Stimulated activated naive CD8-positive, alpha-beta T cell treated with anti-CD3 and anti-CD28 coated beads, Interleukin-15, Interleukin-2, amounts not matched to agents 100 U/mL and 50 U/mL, for 24 hours (primary cell): Measurements from ENCODE around the gene EXT2.

ENCODE experiments used
- ATAC-seq: fragments of 150-1000 bp; cut with Tn5 transposase; one replicate; pipeline ENCODE4 v1.10.0; 2021
- DNase-seq: peaks from one replicate; pipeline ENCODE4 v3.0.0; 2021

The EXT2 gene

GRCh38 chr11:44243086-44243485, 147.6 kb downstream of the EXT2 start:
- DNase-seq (no peak), ATAC-seq (no peak)

- DNase-seq (no peak), ATAC-seq (no peak)
These were observed 148.3 kb downstream of the EXT2 start for GRCh38 chr11:44243595-44244343.

- no peak for DNase-seq
- no peak for ATAC-seq
These were observed 149.3 kb downstream of the EXT2 start for GRCh38 chr11:44244639-44245310.

- DNase-seq (no peak), ATAC-seq (no peak)
These were observed 151.2 kb downstream of the EXT2 start for GRCh38 chr11:44246726-44247125.

- no peak for ATAC-seq
These were observed 152.0 kb downstream of the EXT2 start for GRCh38 chr11:44247508-44247907.

GRCh38 chr11:44248109-44248508, 152.6 kb downstream of the EXT2 start:
- ATAC-seq (no peak), DNase-seq (no peak)

More at GRCh38 chr11:44247508-44247907, 152.0 kb downstream of the EXT2 start:
- no peak for DNase-seq

- ATAC-seq (no peak), DNase-seq (no peak)
These were observed 154.9 kb downstream of the EXT2 start for GRCh38 chr11:44250421-44250820.

- DNase-seq (no peak), ATAC-seq (no peak)
These were observed 157.6 kb downstream of the EXT2 start for GRCh38 chr11:44252999-44253602.

GRCh38 chr11:44255406-44256071, 160.1 kb downstream of the EXT2 start:
- no peak for ATAC-seq
- DNase-seq: no peak

GRCh38 chr11:44256673-44257291, 161.3 kb downstream of the EXT2 start:
- DNase-seq: no peak

GRCh38 chr11:44257338-44258189, 162.1 kb downstream of the EXT2 start:
- ATAC-seq: no peak
- DNase-seq: no peak

More at GRCh38 chr11:44256673-44257291, 161.3 kb downstream of the EXT2 start:
- no peak for ATAC-seq

- ATAC-seq (no peak), DNase-seq (no peak)
These were observed 162.7 kb downstream of the EXT2 start for GRCh38 chr11:44258190-44258489.

GRCh38 chr11:44258839-44259420, 163.5 kb downstream of the EXT2 start:
- ATAC-seq: no peak

GRCh38 chr11:44260081-44260480, 164.6 kb downstream of the EXT2 start:
- DNase-seq: no peak
- no peak for ATAC-seq

More at GRCh38 chr11:44258839-44259420, 163.5 kb downstream of the EXT2 start:
- no peak for DNase-seq

GRCh38 chr11:44261800-44262591, 166.5 kb downstream of the EXT2 start:
- no peak for ATAC-seq
- no peak for DNase-seq

GRCh38 chr11:44263738-44264437, 168.4 kb downstream of the EXT2 start:
- DNase-seq: no peak
- no peak for ATAC-seq

- DNase-seq: no peak
- no peak for ATAC-seq
These were observed 168.9 kb downstream of the EXT2 start for GRCh38 chr11:44264438-44264749.

- ATAC-seq: no peak
- no peak for DNase-seq
These were observed 169.3 kb downstream of the EXT2 start for GRCh38 chr11:44264761-44265160.

- DNase-seq (no peak), ATAC-seq (no peak)
These were observed 170.7 kb downstream of the EXT2 start for GRCh38 chr11:44266056-44266780.
